Activated CD4-positive, alpha-beta T cell treated with anti-CD3 and anti-CD28 coated beads for 48 hours (primary cell): ENCODE results near the gene EXOG.

Experiments used
- DNase-seq: peaks from one replicate; pipeline ENCODE4 v3.0.0-alpha.2; 2020

The EXOG gene

DNA sequence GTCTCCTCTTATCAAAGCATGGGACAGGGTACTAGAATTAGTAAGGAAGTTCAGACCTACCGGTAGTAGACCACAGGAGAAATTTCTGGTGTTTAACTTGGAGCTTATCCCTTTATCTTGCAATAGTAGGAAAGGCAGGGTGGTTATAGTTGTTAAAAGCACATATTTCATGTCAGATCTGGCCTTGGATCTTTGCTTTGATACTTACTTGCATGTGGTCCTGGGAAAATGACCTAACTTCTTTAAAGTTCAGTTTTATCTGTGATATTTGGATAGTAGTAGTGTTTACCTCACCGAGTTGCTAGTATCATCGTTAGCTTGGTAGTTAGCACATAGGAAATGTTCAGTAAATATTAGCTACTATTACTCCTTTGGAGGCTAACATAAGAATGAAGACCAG lies 15.4 kb downstream of the EXOG start:
- DNase-seq, result no peak

- no peak for DNase-seq
Observed at GRCh38 chr3:38515367-38515766, 19.2 kb downstream of the EXOG start.

- no peak for DNase-seq
Observed at GRCh38 chr3:38516669-38517068, 20.5 kb downstream of the EXOG start.

- no peak for DNase-seq
Observed at GRCh38 chr3:38519000-38519399, 22.9 kb downstream of the EXOG start.

GRCh38 chr3:38519651-38520050 lies 23.5 kb downstream of the EXOG start:
- DNase-seq, result no peak

- DNase-seq, result peak; percentile 72
Observed at GRCh38 chr3:38521391-38521987, 25.3 kb downstream of the EXOG start.

DNA sequence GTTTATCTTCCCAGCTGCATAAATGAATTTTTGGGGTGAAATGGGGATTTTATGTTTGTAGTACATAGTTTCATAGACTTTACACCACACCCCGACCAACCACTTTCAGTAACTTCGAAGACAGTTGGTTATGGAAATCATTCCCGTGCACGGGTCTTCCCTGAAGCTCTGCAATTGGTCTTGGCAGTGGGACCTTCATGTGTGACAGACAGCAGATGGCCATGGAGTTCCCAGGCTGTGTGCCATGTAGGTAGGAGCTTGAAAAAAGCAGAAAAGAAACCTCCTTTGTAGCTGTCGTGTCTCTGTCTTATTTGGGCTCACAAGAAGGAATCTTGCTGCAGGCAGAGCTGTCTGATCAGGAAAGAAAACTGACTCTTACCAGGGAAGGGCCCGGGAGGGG lies 25.9 kb downstream of the EXOG start:
- no peak for DNase-seq

DNA sequence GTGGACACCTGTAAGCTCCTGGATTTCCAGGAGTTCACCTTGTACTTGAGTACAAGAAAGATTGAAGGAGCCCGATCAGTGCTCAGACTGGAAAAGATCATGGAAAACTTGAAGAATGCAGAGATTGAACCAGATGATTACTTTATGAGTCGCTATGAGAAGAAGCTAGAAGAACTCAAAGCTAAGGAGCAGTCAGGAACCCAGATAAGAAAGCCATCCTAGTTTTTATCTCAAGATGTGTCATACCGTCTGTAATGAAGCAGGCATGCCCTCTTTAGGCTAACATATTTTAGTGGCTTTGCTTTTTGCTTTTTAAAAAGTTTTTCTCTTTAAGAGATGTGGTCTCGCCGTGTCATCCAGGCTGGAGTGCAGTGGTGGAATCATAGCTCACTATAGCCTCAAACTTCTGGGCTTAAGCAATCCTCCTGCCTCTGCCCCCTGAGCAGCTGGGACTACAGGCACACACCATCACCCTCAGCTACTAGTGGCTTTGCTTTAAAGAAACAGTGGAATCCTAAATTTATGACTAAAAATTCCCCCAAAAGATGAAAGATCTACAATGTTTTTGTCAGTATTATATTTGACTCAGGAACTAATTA lies 28.1 kb downstream of the EXOG start:
- DNase-seq, result no peak

- DNase-seq, result no peak
Observed at GRCh38 chr3:38526792-38527191, 30.7 kb downstream of the EXOG start.

DNA sequence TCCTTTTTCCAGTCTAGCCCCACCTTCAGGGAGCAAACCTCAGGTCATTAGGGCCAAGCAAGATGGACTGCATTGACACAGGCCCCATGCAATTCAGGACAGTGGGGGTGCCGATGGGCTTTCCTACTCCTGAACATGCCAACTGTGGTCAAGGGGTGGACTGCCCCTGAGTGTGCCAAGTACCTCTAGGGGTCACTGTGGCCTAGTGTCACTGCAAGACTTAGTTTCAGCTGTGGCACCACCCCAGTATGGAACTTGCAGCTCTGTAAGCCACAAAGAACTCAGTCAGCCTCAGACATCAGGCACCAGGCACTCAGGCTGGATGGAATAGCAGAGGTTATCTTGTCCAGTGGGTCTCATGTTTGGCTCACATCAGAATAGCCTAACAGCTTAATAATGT lies 32.3 kb downstream of the EXOG start:
- no peak for DNase-seq

- no peak for DNase-seq
Observed at GRCh38 chr3:38532529-38532928, 36.4 kb downstream of the EXOG start.

GRCh38 chr3:38533285-38533976 lies 37.3 kb downstream of the EXOG start:
- no peak for DNase-seq

- DNase-seq, result no peak
Observed at GRCh38 chr3:38534180-38534579, 38.0 kb downstream of the EXOG start.

DNA sequence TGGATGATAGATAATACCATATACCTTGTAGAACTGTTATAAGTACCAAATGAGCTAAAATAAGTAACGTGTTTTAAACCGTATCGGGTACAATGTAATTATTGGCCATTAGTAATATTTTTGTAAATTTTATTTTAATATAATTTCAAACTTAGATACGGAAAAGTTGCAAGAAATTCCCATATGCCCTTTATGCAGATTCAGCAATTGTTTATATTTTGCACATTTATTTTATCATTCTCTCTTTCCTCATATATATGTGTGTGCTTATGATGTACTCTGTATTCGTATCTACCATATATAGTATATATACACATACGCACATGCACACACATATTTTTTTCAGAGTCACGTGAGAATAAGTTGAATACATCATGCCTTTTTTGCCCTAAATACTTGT lies 38.5 kb downstream of the EXOG start:
- DNase-seq, result no peak

DNA sequence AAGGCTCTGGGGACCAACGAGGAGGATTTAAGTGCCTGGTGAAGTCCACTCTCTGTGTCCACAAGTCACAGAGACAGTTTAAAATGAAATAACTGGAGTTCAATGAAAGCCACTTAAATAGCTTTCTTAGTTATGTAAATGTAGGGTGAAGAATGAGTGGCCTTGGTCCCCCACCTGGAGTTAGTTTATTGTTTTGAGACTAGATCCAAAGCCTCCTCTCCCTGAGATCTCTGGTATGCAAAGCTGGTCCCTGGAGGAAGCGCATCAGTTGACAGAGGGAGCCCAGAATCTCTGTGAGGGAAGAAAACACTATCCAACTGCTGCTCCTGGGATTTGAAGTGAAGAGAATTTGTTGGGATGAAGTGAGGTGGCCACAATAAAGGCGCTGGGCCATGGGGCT lies 40.5 kb downstream of the EXOG start:
- no peak for DNase-seq

DNA sequence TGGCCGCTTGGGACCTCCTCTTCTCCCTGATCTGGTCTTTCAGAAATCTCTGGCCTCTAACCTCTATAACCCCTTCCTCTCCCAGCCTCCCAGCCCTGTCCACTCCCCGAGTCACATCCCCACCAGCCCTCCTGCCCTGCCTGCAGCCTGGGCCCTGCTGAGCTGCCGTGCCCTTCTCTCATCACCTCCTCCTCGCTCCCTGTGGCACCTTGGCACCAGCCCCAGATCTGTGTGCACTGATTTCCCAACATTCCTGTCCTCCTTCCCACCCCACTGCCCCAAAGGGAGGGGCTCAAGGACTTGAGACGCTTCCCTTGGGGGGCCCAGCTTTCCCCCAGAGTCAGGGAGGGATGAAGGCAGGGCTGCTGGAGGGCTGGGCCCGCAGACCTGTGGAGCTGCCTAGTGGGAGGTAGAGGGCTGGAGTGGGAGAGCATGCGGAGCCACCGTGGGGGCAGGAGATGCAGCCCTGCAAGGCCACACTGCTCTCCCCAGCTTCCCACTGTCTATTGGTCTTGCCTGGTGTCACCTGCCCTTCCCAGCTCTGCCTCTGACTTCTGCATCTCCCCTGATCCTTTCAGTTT lies 42.7 kb downstream of the EXOG start:
- DNase-seq, result no peak

DNA sequence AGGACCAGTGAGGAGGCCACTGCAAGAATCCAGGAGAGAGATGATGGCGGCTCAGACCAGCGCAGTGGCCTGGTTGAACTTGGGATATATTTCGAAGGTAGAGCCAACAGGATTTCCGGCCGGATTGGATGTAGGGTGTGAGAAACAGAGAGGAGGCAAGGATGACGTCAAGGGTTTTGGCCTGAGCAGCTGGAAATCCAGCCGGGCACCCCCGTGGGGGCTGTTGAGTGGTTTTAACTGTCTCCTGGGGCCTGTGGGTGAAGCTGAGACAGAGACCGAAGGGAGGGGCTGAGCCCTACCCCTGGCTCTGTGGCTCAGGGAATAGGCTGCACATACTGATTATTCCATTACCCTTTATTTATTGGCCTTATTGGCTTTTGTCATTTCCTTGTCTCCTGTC lies 45.7 kb downstream of the EXOG start:
- DNase-seq, result no peak

- no peak for DNase-seq
Observed at GRCh38 chr3:38542401-38543298, 46.5 kb downstream of the EXOG start.

GRCh38 chr3:38543586-38543985 lies 47.4 kb downstream of the EXOG start:
- DNase-seq, result no peak

- DNase-seq, result no peak
Observed at GRCh38 chr3:38544926-38545325, 48.8 kb downstream of the EXOG start.

DNA sequence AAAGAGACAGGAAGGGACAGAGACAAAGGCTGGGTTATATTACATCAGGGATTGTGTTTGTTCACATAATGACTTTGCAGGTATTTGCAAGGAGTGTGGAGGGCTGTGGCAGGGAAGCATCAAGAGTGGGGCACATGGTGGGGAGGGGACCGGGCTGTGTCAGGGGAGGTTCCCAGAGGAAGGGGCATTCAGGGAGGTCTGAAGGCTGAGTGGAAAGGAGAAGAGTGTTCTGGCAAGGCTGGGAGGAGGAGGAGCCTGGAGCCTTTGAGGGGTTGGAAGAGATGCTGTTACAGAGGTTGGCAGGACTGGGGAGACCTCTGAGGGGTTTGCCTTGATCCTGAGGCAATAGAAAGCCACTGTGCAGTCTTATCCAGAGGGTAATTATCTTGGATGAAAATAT lies 49.4 kb downstream of the EXOG start:
- no peak for DNase-seq

DNA sequence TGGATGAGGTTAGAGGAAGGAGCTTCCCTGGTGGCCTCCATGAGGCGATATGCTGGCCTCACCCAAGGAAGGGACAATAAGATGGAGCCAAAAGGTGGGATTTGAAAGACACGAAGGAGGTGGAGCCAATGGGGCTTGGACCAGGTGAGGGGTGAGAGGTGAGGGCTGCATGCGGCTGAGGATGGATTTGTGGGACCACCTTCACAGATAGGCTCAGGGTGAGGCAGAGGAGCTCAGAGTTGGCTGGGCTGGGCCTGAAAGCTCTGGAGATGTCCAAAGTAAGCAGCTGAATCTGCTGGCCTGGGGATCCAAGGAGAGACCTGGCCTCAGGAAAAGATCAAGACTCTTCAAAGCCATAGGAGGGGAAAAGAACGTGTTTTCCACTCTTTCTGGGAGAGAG lies 49.8 kb downstream of the EXOG start:
- no peak for DNase-seq
